Endothelial cell of umbilical vein (primary cell): ENCODE measurements around the gene CLIP1. TPM values are rescaled to one million over a fixed set of nuclear protein-coding genes. Genes with fewer than 3 reads are reported as not detected.

Source experiments
- BruUV-seq: library from RNA; stranded (reverse); fragments of 400-500 nt; replicated peaks from 2 replicates; lab custom pipeline; 2021; lab: Mats Ljungman, UMichigan
- CTCF ChIA-PET: fragments of 300-600, 350-600 bp; sonication (Branson Sonifier 250); formaldehyde crosslinking; loops from one replicate; lab custom pipeline; 2021; ENCODE audit warnings: antibody characterized with exemption, inconsistent platforms; lab: Charles Lee
- POLR2A ChIA-PET: fragments of 300-600, 350-600 bp; sonication (Branson Sonifier 250); formaldehyde crosslinking; loops from one replicate; lab custom pipeline; 2021; ENCODE audit warnings: antibody characterized with exemption, inconsistent platforms; lab: Charles Lee
- DNase-seq: peaks from one replicate; pipeline ENCODE4 v3.0.0-alpha.2; 2011; ENCODE audit warnings: low read depth, low spot score
- FAIRE-seq: peaks from 2 replicates; lab custom pipeline; 2011; peaks lifted over from hg19 to GRCh38; lab: Jason Lieb, UNC
- H2AFZ ChIP-seq: 2 replicates; pipeline ENCODE4 v1.6.0; 2012; ENCODE audit warnings: low read depth, low read length, control low read depth, inconsistent platforms
- H3K27ac ChIP-seq: 2 replicates; pipeline ENCODE4 v1.5.1; 2011; ENCODE audit warnings: low read depth, mild to moderate bottlenecking, control low read depth, low read length, moderate library complexity; ENCODE audit not compliant: insufficient read depth
- H3K27me3 ChIP-seq, 2 experiments: 2 replicates each; pipeline versions ENCODE4 v1.6.0 to v1.6.1; 2011; ENCODE audit warnings: low read length in 2 of 2, mixed read lengths in 1 of 2; ENCODE audit not compliant: control insufficient read depth in 2 of 2, insufficient read depth in 2 of 2
- H3K36me3 ChIP-seq, 2 experiments: 2 replicates in 1 of 2; 3 replicates in 1 of 2; pipeline ENCODE4 v1.5.1; 2011; ENCODE audit warnings: low read length in 2 of 2, mild to moderate bottlenecking in 1 of 2, moderate library complexity in 1 of 2; ENCODE audit not compliant: control insufficient read depth in 2 of 2, insufficient read depth in 2 of 2; ENCODE audit errors: extremely low read depth in 1 of 2
- H3K4me1 ChIP-seq: 3 replicates; pipeline ENCODE4 v1.5.1; 2011; ENCODE audit warnings: mild to moderate bottlenecking, low read length; ENCODE audit not compliant: control insufficient read depth, insufficient read depth; ENCODE audit errors: extremely low read depth
- H3K4me2 ChIP-seq: 2 replicates; pipeline ENCODE4 v1.6.1; 2011; ENCODE audit warnings: low read length, control low read depth, mixed read lengths; ENCODE audit not compliant: insufficient read depth
- H3K4me3 ChIP-seq, 3 experiments: fragments of 200-600 bp in 1 of 3; sonication (generic), shearing (Covaris generic) in 1 of 3; replicated peaks in 1 of 3; 2 replicates each; pipeline ENCODE4 v1.5.1; 2011 to 2016; ENCODE audit warnings: control low read depth in 3 of 3, low read length in 3 of 3, mild to moderate bottlenecking in 2 of 3, inconsistent platforms in 1 of 3, low read depth in 1 of 3, moderate library complexity in 1 of 3; ENCODE audit not compliant: insufficient read depth in 1 of 3
- H3K79me2 ChIP-seq: 2 replicates; pipeline ENCODE4 v1.6.0; 2012; ENCODE audit warnings: low read length, inconsistent platforms; ENCODE audit not compliant: control insufficient read depth, insufficient read depth
- H3K9ac ChIP-seq: replicated peaks from 2 replicates; pipeline ENCODE3; 2011; ENCODE audit warnings: low read length, control low read depth; ENCODE audit not compliant: insufficient read depth; ENCODE audit errors: extremely low read depth
- H3K9me1 ChIP-seq: replicated peaks from 3 replicates; pipeline ENCODE4 v1.6.0; 2011; ENCODE audit warnings: mild to moderate bottlenecking, low read length; ENCODE audit not compliant: control insufficient read depth, insufficient read depth; ENCODE audit errors: extremely low read depth
- H3K9me3 ChIP-seq: replicated peaks from 2 replicates; pipeline ENCODE4 v1.5.1; 2012; ENCODE audit warnings: low read length, inconsistent platforms; ENCODE audit not compliant: control insufficient read depth, insufficient read depth
- H4K20me1 ChIP-seq: replicated peaks from 2 replicates; pipeline ENCODE3; 2011; ENCODE audit warnings: mild to moderate bottlenecking, low read length; ENCODE audit not compliant: control insufficient read depth, insufficient read depth; ENCODE audit errors: extremely low read depth
- EZH2 ChIP-seq: IDR thresholded peaks from 2 replicates; pipeline ENCODE4 v1.6.1; 2012; ENCODE audit warnings: borderline replicate concordance, low read depth, mild to moderate bottlenecking, moderate library complexity, low read length, inconsistent platforms; ENCODE audit not compliant: severe bottlenecking
- dilution Hi-C: fragments of 300-500 bp; cut with MboI; formaldehyde crosslinking; loops from one replicate; pipeline ENCODE4 v1.15.0; 2019; ENCODE audit warnings: low sequenced_read_pairs; ENCODE audit not compliant: extremely low pct_ligation_motif_present
- intact Hi-C: fragments of 100-400 bp; cut with micrococcal nuclease; formaldehyde crosslinking; loops from one replicate; pipeline ENCODE4 v1.10.0; 2022
- polyA plus RNA-seq, 4 experiments: library from polyadenylated mRNA; depleted of rRNA in 3 of 4; stranded (reverse) in 3 of 4; unstranded in 1 of 4; fragments of >200 nt; gene quantifications; 2 replicates each; pipeline versions ENCODE4 v1.2.1 to v1.2.3, GENCODE V29; 2011 to 2012; ENCODE audit warnings: missing spikeins in 1 of 4
- total RNA-seq: library from RNA; stranded (reverse); gene quantifications from 2 replicates; pipeline ENCODE4 v1.2.3, GENCODE V29; 2021
- TF ChIP-seq, protein P1 (sequence below), 2 donors: IDR thresholded peaks; 1 replicate in 1 of 2; 2 replicates in 1 of 2; pipeline ENCODE4 v1.5.1; 2011; ENCODE audit warnings: low read length in 2 of 2, mild to moderate bottlenecking in 2 of 2, moderate library complexity in 2 of 2, control low read depth in 1 of 2, inconsistent platforms in 1 of 2, low read depth in 1 of 2; ENCODE audit not compliant: insufficient read depth in 1 of 2; ENCODE audit errors: extremely low read depth in 1 of 2

Gene CLIP1
- total and polyA plus RNA-seq, 2 donors (not counting 3 experiments of a cell fraction or from before 2014, with no cell fraction given), result 56.5 to 84.3 TPM

DNA sequence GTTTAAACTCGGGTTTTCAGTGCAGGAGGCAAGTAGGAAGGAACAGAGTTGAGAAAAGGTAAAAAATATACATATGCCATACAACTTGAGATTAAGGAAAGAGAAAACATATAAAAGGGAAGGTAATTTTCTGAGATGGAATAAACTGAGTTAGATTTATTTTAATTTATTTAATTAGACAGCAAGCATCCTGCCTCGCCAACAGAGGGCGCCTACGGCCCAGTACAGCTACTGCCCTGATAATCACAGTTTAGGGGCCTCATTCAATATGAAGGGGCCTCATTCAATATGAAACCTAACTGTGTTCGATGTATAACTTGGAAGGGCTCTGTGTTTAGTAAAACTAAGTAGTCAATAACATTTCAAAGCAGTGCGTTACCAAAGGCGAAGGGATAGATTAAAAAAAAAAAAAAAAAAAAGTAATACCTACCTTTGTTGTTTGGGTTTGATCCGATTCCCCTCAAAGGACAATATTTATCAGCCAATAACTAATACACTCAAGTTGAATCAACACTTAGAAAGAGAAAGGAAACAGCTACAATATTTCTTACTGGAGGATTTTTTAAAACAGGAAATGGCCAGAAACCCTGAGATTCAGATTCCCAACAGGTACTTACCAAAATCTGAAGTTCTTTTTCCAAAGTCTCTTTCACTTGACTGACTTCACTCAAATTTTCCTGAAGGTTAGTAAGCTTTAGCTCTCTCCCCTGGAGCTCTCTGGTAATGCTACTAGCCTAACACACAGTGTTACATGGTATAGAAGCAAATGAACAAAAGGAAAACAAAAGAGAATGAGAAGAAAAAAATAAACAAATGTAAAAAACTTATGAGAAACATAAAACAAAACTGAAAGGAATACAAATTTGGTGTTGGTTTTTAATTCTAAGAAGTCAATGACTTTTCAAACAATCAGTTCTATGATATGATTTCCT, 86.2 kb downstream of the CLIP1 start:
- intact Hi-C loops, result loop anchor here (2.0 kb wide), 2 partner anchors 21 to 135 kb away; no protein-coding TSS in a partner anchor
- dilution Hi-C loops, result no loop called here
- Histone ChIP-seq H3K27me3 (no peaks in the 10 kb centered on the region), H3K4me1 (no peaks in the 10 kb centered on the region), H2AFZ (no peak overlapping the region), H3K4me2 (no peak overlapping the region), H3K4me3 (no peak overlapping the region), H3K9me3 (no peaks in the 10 kb centered on the region), H3K9ac (no peak overlapping the region), H3K36me3 (peaks cover 15 to 21% of the 10 kb centered on the region in 2 experiments), H4K20me1 (no peaks in the 10 kb centered on the region), H3K9me1 (no peaks in the 10 kb centered on the region), H3K79me2 (no peaks in the 10 kb centered on the region), H3K27ac (no peak overlapping the region)
- DNase-seq (peak; percentile 40), FAIRE-seq (peak; percentile 62)
- TF ChIP-seq, protein P1, sequence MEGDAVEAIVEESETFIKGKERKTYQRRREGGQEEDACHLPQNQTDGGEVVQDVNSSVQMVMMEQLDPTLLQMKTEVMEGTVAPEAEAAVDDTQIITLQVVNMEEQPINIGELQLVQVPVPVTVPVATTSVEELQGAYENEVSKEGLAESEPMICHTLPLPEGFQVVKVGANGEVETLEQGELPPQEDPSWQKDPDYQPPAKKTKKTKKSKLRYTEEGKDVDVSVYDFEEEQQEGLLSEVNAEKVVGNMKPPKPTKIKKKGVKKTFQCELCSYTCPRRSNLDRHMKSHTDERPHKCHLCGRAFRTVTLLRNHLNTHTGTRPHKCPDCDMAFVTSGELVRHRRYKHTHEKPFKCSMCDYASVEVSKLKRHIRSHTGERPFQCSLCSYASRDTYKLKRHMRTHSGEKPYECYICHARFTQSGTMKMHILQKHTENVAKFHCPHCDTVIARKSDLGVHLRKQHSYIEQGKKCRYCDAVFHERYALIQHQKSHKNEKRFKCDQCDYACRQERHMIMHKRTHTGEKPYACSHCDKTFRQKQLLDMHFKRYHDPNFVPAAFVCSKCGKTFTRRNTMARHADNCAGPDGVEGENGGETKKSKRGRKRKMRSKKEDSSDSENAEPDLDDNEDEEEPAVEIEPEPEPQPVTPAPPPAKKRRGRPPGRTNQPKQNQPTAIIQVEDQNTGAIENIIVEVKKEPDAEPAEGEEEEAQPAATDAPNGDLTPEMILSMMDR (IDR thresholded peaks at IDR 0.05; ENCODE audit: extremely low read depth in 1 of 2, insufficient read depth in 1 of 2, low read depth in 1 of 2, low read length in 2 of 2), result peak; percentile 55 to 71
- TF ChIP-seq EZH2, result no peak
- ChIA-PET POLR2A (no interaction called here), CTCF (interaction anchor here (0.6 to 6.0 kb wide), 15 partner anchors 9 to 135 kb away, joined by 3 to 39 read pairs (median 4); no protein-coding TSS in a partner anchor)
- BruUV-seq, result no TSS peak
